ENCODE results near the gene TBX6. TPM values are rescaled to one million over a fixed set of nuclear protein-coding genes. Genes with fewer than 3 reads are reported as not detected.

Gene TBX6
- total RNA-seq, 1 experiment from 2014 or later, result 5.1 TPM

DNA sequence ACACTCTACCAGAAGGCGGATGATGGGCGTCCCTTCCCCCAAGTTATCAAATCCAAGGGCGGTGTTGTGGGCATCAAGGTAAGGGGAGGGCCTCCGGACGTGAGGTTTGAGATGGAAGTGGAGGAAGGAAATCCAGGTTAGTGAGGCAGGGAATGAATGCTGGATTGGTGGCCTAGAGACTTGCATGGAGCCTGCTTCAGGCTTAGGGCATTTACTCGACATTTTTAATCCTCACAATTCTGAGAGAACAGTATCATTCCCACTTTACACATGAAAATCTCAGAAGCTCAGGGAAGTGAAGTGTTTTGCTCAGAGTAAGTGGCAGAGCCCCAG lies 24.2 kb downstream of the TBX6 start:
- no peak for ATAC-seq
- peak overlapping the region; percentile 50 for H3K27ac Mint-ChIP-seq
- DNase-seq (ENCODE audit: low spot score), result no peak
- TF ChIP-seq ZNF671 (CRISPR knock-in tag; IDR thresholded peaks at IDR 0.05) (no peak), ZMAT4 (CRISPR knock-in tag; IDR thresholded peaks at IDR 0.05) (no peak), NFYB (CRISPR knock-in tag; conservative IDR thresholded peaks at IDR 0.05; ENCODE audit: low read depth) (no peak), ELF4 (CRISPR knock-in tag; IDR thresholded peaks at IDR 0.05; ENCODE audit: low read depth) (no peak), ZNF416 (CRISPR knock-in tag; IDR thresholded peaks at IDR 0.05) (no peak), IRF2 (CRISPR knock-in tag; IDR thresholded peaks at IDR 0.05; ENCODE audit: borderline replicate concordance, low read depth) (no peak), FOXK1 (CRISPR knock-in tag; IDR thresholded peaks at IDR 0.05) (no peak), OVOL2 (CRISPR knock-in tag; IDR thresholded peaks at IDR 0.05; ENCODE audit: borderline replicate concordance) (no peak), ZNF232 (CRISPR knock-in tag; IDR thresholded peaks at IDR 0.05) (no peak), PRRX2 (CRISPR knock-in tag; IDR thresholded peaks at IDR 0.05) (no peak), ZNF317 (CRISPR knock-in tag; IDR thresholded peaks at IDR 0.05; ENCODE audit: borderline replicate concordance, low read depth) (no peak), CREB1 (CRISPR knock-in tag; IDR thresholded peaks at IDR 0.05) (no peak)
- TF ChIP-seq, protein P1, sequence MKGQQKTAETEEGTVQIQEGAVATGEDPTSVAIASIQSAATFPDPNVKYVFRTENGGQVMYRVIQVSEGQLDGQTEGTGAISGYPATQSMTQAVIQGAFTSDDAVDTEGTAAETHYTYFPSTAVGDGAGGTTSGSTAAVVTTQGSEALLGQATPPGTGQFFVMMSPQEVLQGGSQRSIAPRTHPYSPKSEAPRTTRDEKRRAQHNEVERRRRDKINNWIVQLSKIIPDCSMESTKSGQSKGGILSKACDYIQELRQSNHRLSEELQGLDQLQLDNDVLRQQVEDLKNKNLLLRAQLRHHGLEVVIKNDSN (CRISPR knock-in tag; IDR thresholded peaks at IDR 0.05), result no peak
- no peaks in the 10 kb centered on the region for H3K27me3 Mint-ChIP-seq (ENCODE audit: low read depth)
- H3K36me3 Mint-ChIP-seq, result peaks cover 56% of the 10 kb centered on the region
- ChIA-PET POLR2A (no interaction called here), CTCF (interaction anchor here (4.8 kb wide), 1 partner anchor 25 kb away, joined by 67 read pairs; the partner anchor contains the start of gene TBX6)
- peaks cover 27% of the 10 kb centered on the region for H3K4me1 Mint-ChIP-seq
- H3K4me3 Mint-ChIP-seq, result peak overlapping the region; percentile 96
- no peaks in the 10 kb centered on the region for H3K9me3 Mint-ChIP-seq

DNA sequence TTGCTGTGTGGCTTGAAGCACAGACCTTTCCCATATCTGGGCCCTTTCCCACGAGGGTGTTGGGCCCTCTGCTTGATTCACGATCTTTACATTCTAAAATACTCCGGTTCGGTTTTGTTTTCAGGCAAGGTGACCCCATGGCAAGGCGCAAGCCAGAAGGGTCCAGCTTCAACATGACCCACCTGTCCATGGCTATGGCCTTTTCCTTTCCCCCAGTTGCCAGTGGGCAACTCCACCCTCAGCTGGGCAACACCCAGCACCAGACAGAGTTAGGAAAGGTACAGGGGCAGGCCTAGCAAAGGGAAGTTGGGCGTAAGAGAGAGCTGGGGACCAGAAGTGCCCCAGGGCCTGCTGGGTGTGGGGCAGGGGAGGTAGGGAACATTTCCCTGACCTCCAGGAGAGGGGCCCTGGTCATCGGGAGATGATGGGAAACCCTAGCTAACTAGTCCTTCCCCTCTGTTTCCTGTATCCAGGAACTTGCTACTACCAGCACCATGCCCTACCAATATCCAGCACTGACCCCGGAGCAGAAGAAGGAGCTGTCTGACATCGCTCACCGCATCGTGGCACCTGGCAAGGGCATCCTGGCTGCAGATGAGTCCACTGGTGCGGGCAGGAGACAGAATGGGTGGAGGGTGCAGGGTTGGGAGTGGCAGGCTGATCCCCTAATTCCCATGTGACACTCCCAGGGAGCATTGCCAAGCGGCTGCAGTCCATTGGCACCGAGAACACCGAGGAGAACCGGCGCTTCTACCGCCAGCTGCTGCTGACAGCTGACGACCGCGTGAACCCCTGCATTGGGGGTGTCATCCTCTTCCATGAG lies 24.8 kb downstream of the TBX6 start:
- ATAC-seq (no peak), DNase-seq (ENCODE audit: low spot score) (no peak)
- Mint-ChIP-seq H3K4me3 (peak overlapping the region; percentile 96), H3K9me3 (no peaks in the 10 kb centered on the region), H3K27me3 (ENCODE audit: low read depth) (no peaks in the 10 kb centered on the region), H3K4me1 (peaks cover 27% of the 10 kb centered on the region), H3K27ac (peak overlapping the region; percentile 95), H3K36me3 (peaks cover 53% of the 10 kb centered on the region)
- CTCF ChIA-PET, result interaction anchor here (1.6 to 5.1 kb wide), 4 partner anchors 9 to 29 kb away, joined by 7 to 89 read pairs (median 38); partner anchors contain the start of genes PPP4C, TBX6 and YPEL3
- POLR2A ChIA-PET, result interaction anchor here (0.6 to 2.3 kb wide), 3 partner anchors 8 to 24 kb away, joined by 3 to 27 read pairs (median 6); partner anchors contain the start of gene TBX6
- TF ChIP-seq CREM (CRISPR knock-in tag; IDR thresholded peaks at IDR 0.05), result no peak
- TF ChIP-seq, protein P2, sequence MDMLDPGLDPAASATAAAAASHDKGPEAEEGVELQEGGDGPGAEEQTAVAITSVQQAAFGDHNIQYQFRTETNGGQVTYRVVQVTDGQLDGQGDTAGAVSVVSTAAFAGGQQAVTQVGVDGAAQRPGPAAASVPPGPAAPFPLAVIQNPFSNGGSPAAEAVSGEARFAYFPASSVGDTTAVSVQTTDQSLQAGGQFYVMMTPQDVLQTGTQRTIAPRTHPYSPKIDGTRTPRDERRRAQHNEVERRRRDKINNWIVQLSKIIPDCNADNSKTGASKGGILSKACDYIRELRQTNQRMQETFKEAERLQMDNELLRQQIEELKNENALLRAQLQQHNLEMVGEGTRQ (CRISPR knock-in tag; IDR thresholded peaks at IDR 0.05), result no peak
- no peak for TF ChIP-seq ESRRA (CRISPR knock-in tag; IDR thresholded peaks at IDR 0.05; ENCODE audit: borderline replicate concordance)
- no peak for TF ChIP-seq ZNF263 (CRISPR knock-in tag; IDR thresholded peaks at IDR 0.05; ENCODE audit: low read depth)
- TF ChIP-seq EMX1 (CRISPR knock-in tag; IDR thresholded peaks at IDR 0.05), result no peak
- TF ChIP-seq NFE2L1 (CRISPR knock-in tag; IDR thresholded peaks at IDR 0.05), result no peak
- no peak for TF ChIP-seq FOXJ3 (CRISPR knock-in tag; IDR thresholded peaks at IDR 0.05; ENCODE audit: borderline replicate concordance)
- TF ChIP-seq CBFB (CRISPR knock-in tag; IDR thresholded peaks at IDR 0.05; ENCODE audit: low read depth), result no peak
- TF ChIP-seq, protein P3, sequence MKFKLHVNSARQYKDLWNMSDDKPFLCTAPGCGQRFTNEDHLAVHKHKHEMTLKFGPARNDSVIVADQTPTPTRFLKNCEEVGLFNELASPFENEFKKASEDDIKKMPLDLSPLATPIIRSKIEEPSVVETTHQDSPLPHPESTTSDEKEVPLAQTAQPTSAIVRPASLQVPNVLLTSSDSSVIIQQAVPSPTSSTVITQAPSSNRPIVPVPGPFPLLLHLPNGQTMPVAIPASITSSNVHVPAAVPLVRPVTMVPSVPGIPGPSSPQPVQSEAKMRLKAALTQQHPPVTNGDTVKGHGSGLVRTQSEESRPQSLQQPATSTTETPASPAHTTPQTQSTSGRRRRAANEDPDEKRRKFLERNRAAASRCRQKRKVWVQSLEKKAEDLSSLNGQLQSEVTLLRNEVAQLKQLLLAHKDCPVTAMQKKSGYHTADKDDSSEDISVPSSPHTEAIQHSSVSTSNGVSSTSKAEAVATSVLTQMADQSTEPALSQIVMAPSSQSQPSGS (CRISPR knock-in tag; IDR thresholded peaks at IDR 0.05; ENCODE audit: borderline replicate concordance, low read depth), result no peak
- TF ChIP-seq, protein P4, sequence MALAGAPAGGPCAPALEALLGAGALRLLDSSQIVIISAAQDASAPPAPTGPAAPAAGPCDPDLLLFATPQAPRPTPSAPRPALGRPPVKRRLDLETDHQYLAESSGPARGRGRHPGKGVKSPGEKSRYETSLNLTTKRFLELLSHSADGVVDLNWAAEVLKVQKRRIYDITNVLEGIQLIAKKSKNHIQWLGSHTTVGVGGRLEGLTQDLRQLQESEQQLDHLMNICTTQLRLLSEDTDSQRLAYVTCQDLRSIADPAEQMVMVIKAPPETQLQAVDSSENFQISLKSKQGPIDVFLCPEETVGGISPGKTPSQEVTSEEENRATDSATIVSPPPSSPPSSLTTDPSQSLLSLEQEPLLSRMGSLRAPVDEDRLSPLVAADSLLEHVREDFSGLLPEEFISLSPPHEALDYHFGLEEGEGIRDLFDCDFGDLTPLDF (CRISPR knock-in tag; IDR thresholded peaks at IDR 0.05), result no peak
- no peak for TF ChIP-seq SOX15 (CRISPR knock-in tag; IDR thresholded peaks at IDR 0.05)
- no peak for TF ChIP-seq ZNF671 (CRISPR knock-in tag; IDR thresholded peaks at IDR 0.05)
- no peak for TF ChIP-seq ZNF532 (CRISPR knock-in tag; IDR thresholded peaks at IDR 0.05; ENCODE audit: borderline replicate concordance)

Measured in WTC11 (cell line).